Measurements from ENCODE around the gene PLXNB2. TPM values are rescaled to one million over a fixed set of nuclear protein-coding genes. Genes with fewer than 3 reads are reported as not detected.
A peak's percentile ranks its signal among the peaks of the same experiment; 100 is the strongest.

Gene PLXNB2
- total RNA-seq, 4 donors from 2014 or later: 44.7 to 208 (median 126) TPM

DNA sequence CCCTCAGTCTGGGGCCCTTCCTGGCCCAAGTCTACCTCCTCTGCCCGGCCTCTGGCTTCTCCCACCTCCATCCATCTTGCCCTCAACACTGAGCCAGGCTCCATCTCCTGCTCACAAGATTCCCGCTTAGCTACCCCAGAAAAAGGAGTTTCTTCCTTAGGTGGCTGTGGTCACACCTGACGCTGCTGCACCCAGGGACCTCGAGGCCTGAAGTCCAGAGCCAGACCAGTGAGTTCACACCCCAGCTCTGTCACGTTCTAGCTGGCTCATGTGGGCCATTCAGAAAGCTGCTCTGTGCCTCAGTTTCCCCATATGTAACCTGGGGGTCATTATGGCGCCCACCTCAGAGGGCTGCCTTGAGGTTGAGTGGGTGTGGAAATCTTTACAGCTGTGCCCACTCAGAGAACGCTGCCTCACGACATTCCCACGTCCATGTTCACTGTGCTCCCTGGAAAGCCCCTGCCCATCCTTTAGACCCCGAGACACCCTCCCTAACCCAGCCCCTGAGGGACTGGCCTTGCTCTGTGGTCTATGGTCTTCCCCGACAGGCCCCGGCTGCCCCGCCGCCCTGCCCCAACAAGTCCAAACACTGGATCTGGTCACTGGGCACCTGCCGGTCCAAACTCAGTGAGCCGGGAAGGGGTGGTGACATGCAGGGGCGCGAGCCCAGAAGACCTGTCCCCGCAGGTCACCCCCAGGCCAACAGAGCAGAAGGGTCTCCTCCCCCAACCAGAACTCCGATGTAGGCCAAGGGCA is 9.8 kb downstream of the PLXNB2 start:
- no peaks in the 10 kb centered on the region for H3K36me3 ChIP-seq
- H3K27me3 ChIP-seq: no peaks in the 10 kb centered on the region
- H3K4me3 ChIP-seq: no peak overlapping the region
- TF ChIP-seq, protein P1, sequence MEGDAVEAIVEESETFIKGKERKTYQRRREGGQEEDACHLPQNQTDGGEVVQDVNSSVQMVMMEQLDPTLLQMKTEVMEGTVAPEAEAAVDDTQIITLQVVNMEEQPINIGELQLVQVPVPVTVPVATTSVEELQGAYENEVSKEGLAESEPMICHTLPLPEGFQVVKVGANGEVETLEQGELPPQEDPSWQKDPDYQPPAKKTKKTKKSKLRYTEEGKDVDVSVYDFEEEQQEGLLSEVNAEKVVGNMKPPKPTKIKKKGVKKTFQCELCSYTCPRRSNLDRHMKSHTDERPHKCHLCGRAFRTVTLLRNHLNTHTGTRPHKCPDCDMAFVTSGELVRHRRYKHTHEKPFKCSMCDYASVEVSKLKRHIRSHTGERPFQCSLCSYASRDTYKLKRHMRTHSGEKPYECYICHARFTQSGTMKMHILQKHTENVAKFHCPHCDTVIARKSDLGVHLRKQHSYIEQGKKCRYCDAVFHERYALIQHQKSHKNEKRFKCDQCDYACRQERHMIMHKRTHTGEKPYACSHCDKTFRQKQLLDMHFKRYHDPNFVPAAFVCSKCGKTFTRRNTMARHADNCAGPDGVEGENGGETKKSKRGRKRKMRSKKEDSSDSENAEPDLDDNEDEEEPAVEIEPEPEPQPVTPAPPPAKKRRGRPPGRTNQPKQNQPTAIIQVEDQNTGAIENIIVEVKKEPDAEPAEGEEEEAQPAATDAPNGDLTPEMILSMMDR (IDR thresholded peaks at IDR 0.05): no peak
- TF ChIP-seq POLR2A (IDR thresholded peaks at IDR 0.05): no peak
- peaks cover 19 to 67% of the 10 kb centered on the region in 2 donors for H3K4me1 ChIP-seq
- no peak for DNase-seq
- H3K9me3 ChIP-seq: no peaks in the 10 kb centered on the region
- intact Hi-C loops (cut with DNase I; ENCODE audit: low total_unique reads): no loop called here
- H3K27ac ChIP-seq: peak overlapping the region in 1 of 2 donors; percentile 37

DNA sequence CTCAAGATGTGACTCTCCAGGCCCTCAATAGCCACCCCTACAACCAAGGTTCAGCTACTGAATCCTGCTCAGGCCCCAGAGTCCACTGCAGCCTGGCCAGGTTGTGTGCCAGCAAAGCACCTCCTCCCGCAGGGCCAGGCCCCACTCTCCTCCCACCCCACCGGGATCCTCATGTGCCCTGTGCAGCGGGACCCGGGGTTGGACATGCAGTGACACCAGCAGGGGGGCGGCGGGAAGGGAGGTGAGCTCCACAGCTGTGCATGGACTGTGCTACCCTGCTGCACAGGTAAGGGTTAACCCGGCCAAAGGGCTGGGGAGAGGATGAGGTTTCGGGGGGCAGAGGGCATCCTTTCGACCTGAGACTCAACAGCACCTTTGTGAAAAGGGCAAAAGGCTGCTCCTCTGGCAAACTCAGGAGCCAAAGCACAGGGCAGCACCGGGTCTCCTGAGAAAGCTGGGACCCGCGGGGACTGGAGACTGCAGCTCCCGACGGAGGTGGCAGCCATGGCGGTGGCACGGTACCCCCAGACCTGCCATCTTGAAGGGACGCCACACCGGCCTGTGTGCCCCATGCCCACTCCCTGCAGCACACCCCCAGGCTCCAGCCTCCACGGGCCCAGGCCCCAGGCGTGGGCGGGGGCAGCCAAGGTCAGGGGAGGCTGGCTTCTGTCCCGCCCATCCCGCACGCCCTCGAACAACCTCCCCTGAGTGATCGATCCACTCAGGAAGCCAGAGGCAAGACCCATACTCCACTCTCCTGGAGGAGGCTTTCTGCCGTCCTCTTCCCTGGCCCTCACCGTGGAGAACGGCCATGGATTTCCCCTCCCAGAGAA is 10.6 kb downstream of the PLXNB2 start:
- no peaks in the 10 kb centered on the region for H3K36me3 ChIP-seq
- no peak overlapping the region for H3K4me3 ChIP-seq
- DNase-seq: no peak
- H3K4me1 ChIP-seq: peaks cover 19 to 67% of the 10 kb centered on the region in 2 donors
- peak overlapping the region; percentile 6 to 37 for H3K27ac ChIP-seq
- no peaks in the 10 kb centered on the region for H3K27me3 ChIP-seq
- no peaks in the 10 kb centered on the region for H3K9me3 ChIP-seq
- no peak for TF ChIP-seq POLR2A (IDR thresholded peaks at IDR 0.05)
- TF ChIP-seq, protein P1 (IDR thresholded peaks at IDR 0.05): no peak
- intact Hi-C loops (cut with DNase I; ENCODE audit: low total_unique reads): no loop called here

DNA sequence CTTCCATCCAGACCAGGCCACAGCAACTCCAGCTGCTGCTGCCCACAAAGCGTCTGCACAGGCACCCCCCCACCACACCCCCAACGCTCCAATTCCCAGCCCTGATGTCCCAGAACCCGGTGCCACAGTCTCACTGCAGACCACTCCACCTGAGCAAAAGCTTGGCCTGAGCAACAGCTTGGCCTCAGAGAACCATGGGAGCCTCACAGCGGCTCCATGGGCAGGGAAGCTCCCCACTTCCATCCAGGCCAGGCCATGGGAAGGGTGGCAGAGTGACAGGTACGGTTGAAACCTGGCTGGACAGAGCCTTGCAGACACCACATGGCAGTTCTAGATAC is 13.2 kb downstream of the PLXNB2 start:
- no peak for DNase-seq
- Histone ChIP-seq H3K9me3 (no peaks in the 10 kb centered on the region), H3K27ac (peak overlapping the region; percentile 78 to 79), H3K4me1 (peaks cover 12 to 51% of the 10 kb centered on the region in 2 donors), H3K4me3 (no peak overlapping the region), H3K36me3 (no peaks in the 10 kb centered on the region), H3K27me3 (no peaks in the 10 kb centered on the region)
- intact Hi-C loops (cut with DNase I; ENCODE audit: low total_unique reads): no loop called here
- TF ChIP-seq, protein P1 (IDR thresholded peaks at IDR 0.05): no peak
- no peak for TF ChIP-seq POLR2A (IDR thresholded peaks at IDR 0.05)

DNA sequence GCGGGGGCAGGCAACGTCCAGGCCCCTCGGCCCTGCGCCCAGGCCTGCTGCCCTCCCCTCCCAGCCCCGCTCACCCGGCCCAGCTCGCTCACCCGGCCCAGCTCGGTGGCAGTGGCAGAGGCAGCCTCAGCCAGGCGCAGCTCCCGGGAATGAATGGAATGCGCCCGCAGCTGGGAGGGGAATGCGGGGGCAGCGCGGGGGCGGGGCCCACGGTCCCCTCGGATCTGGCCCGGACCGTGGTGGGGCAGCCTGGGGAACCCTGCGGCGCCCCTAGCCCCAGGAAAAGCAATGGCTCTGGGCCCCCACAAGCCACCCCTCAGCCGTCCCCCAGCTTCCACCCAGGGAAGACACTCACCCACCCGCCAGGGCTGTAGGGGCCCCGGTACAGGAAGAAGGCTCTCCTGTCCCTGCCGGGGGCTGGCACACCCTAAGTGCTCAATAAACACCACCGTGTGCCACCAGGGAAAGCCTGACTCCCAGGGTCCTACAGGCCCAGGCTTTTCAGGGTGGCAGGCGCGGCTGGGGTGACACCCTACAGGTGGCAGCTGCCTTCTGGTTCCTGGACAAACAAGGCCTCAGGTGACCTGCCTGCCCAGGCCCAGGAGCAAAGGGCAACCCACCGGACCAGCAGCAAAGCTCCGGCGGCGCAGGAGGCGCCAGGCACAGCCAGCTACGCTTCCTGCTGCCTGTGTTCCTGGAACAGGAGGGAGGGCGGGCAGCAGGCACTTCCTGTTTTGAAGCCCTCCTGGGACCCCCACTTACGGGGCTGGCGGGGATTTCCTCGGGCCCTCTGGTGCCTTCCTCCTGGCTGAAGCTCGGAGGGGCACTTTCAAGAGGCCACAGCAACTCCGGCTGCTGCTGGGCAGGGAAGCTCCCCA is 13.8 kb downstream of the PLXNB2 start:
- Histone ChIP-seq H3K27me3 (no peaks in the 10 kb centered on the region), H3K9me3 (no peaks in the 10 kb centered on the region), H3K4me1 (peaks cover 12 to 51% of the 10 kb centered on the region in 2 donors), H3K4me3 (peak overlapping the region; percentile 8 to 11), H3K36me3 (no peaks in the 10 kb centered on the region), H3K27ac (peak overlapping the region; percentile 78 to 79)
- peak in 1 of 2 donors; percentile 67 for DNase-seq
- TF ChIP-seq, protein P1 (IDR thresholded peaks at IDR 0.05): no peak
- peak in 1 of 2 donors; percentile 17 for TF ChIP-seq POLR2A (IDR thresholded peaks at IDR 0.05)
- intact Hi-C loops (cut with DNase I; ENCODE audit: low total_unique reads): no loop called here
